ENCODE results near the gene SH3BGRL2. TPM values are rescaled to one million over a fixed set of nuclear protein-coding genes. Genes with fewer than 3 reads are reported as not detected.

SH3BGRL2 gene
- total and polyA plus RNA-seq, 2 of the 4 experiments (the other 2 are of a cell fraction) = 2.4 to 5.6 TPM

DNA sequence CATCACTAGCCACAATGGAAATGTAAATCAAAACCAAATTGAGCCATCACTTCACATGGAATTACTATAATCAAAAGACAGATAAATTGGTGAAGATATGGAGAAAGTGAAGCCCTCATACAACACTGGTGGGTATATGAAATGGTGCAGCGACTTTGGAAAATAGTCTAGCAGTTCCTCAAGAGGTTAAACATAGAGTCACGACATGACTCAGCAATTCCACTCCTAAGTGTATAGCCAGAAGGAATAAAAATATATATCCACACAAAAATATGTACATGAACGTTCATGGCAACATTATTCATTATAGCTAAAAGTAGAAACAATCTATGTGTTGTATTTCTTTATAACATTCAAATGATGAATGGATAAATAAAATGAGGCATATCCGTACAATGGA is 33.1 kb upstream of the SH3BGRL2 start:
- Histone ChIP-seq H3K4me2 (ENCODE audit: low read depth, low read length) (no peak overlapping the region), H3K9ac (ENCODE audit: low read depth, low read length) (no peak overlapping the region), H2AK9ac (replicated peaks; ENCODE audit: low read depth, low read length, poor library complexity) (no peak overlapping the region), H3K4me1 (ENCODE audit: control insufficient read depth, insufficient read depth, low read length) (peaks cover 3% of the 10 kb centered on the region; the same call in 1 of the 2 replicates), H2BK15ac (ENCODE audit: low read depth, low read length) (no peak overlapping the region), H3K9me1 (ENCODE audit: insufficient read depth, low read length) (peaks cover 4% of the 10 kb centered on the region; the same call in 1 of the 2 replicates), H3K14ac (replicated peaks; ENCODE audit: low read depth, low read length) (no peak overlapping the region), H4K20me1 (ENCODE audit: insufficient read depth, low read length) (no peaks in the 10 kb centered on the region), H3K79me1 (ENCODE audit: low read depth in 1 of 2, low read length in 2 of 2) (no peaks in the 10 kb centered on the region), H3K56ac (ENCODE audit: extremely low read depth, insufficient read depth, low read length) (no peak overlapping the region), H3K36me3 (ENCODE audit: control insufficient read depth, insufficient read depth, low read length) (no peaks in the 10 kb centered on the region), H3K23ac (ENCODE audit: low read depth, low read length) (no peak overlapping the region), H2BK120ac (ENCODE audit: low read depth, low read length) (no peak overlapping the region), H3K9me3 (ENCODE audit: control insufficient read depth, insufficient read depth, low read length) (no peaks in the 10 kb centered on the region), H3K27ac (ENCODE audit: insufficient read depth, low read length) (no peak overlapping the region), H3K4me3 (ENCODE audit: insufficient read depth, low read depth, low read length) (no peak overlapping the region), H2AK5ac (ENCODE audit: low read depth, low read length) (no peak overlapping the region), H3K4ac (ENCODE audit: low read depth, low read length) (no peak overlapping the region), H4K5ac (ENCODE audit: low read depth, low read length) (no peak overlapping the region), H3K27me3 (ENCODE audit: control insufficient read depth, insufficient read depth, low read length) (no peaks in the 10 kb centered on the region), H4K91ac (ENCODE audit: insufficient read depth, low read depth, low read length) (no peak overlapping the region), H3K18ac (ENCODE audit: low read depth, low read length) (no peak overlapping the region), H4K8ac (ENCODE audit: low read depth in 2 of 2, low read length in 2 of 2) (no peak overlapping the region), H2BK20ac (ENCODE audit: low read depth, low read length) (no peak overlapping the region), H2BK5ac (ENCODE audit: low read depth, low read length, poor library complexity, severe bottlenecking) (no peak overlapping the region), H2AFZ (replicated peaks; ENCODE audit: low read length, poor library complexity) (no peak overlapping the region)
- in situ Hi-C loops (cut with MboI; ENCODE audit: low sequenced_read_pairs) (no loop called here), dilution Hi-C loops (cut with HindIII; ENCODE audit: low sequenced_read_pairs, unreplicated experiment) (no loop called here), intact Hi-C loops (cut with micrococcal nuclease) (no loop called here)
- no TSS peak for BruUV-seq (replicated peaks)
- ATAC-seq (ENCODE audit: low read depth) (no peak), DNase-seq (no peak)
- WGBS, 2 experiments (ENCODE audit: extremely low coverage in 2 of 2, insufficient read length in 1 of 2) = no CpG with 5 or more reads among the region's 4 CpGs
- ChIA-PET POLR2A (ENCODE audit: unreplicated experiment) (no interaction called here), CTCF (no interaction called here)
- TF ChIP-seq MAFK (IDR thresholded peaks at IDR 0.05; ENCODE audit: low read depth, low read length) (peak; percentile 40; the same call in 1 of the 2 replicates), NFE2L2 (IDR thresholded peaks at IDR 0.05; ENCODE audit: low read depth, low read length) (peak; percentile 89), POLR2A (IDR thresholded peaks at IDR 0.05; ENCODE audit: low read depth, low read length) (no peak)

Data from IMR-90 (cell line).